ENCODE measurements around the gene TAPT1. TPM values are rescaled to one million over a fixed set of nuclear protein-coding genes. Genes with fewer than 3 reads are reported as not detected.
"Not testable (repeated sequence)": the region's sequence is repeated elsewhere in the genome, so short reads cannot be mapped to it uniquely, and the experiment has no call there.

The TAPT1 gene
- total RNA-seq, 1 experiment from 2014 or later, result 10.5 TPM

- DNase-seq (ENCODE audit: extremely low read depth, low read depth), result no peak
These were observed 7.3 kb downstream of the TAPT1 start for GRCh38 chr4:16218950-16219349.

- no peak for DNase-seq (ENCODE audit: extremely low read depth, low read depth)
These were observed 8.8 kb downstream of the TAPT1 start for GRCh38 chr4:16217300-16218051.

- DNase-seq (ENCODE audit: extremely low read depth, low read depth), result no peak
These were observed 13.2 kb downstream of the TAPT1 start for GRCh38 chr4:16213121-16213520.

GRCh38 chr4:16212138-16212782 is 14.0 kb downstream of the TAPT1 start:
- no peak for DNase-seq (ENCODE audit: extremely low read depth, low read depth)

- no peak for DNase-seq (ENCODE audit: extremely low read depth, low read depth)
These were observed 18.9 kb downstream of the TAPT1 start for GRCh38 chr4:16207409-16207808.

GRCh38 chr4:16206848-16207247 is 19.4 kb downstream of the TAPT1 start:
- no peak for DNase-seq (ENCODE audit: extremely low read depth, low read depth)

- DNase-seq (ENCODE audit: extremely low read depth, low read depth), result no peak
These were observed 20.0 kb downstream of the TAPT1 start for GRCh38 chr4:16206301-16206700.

GRCh38 chr4:16205298-16206164 is 20.7 kb downstream of the TAPT1 start:
- DNase-seq (ENCODE audit: extremely low read depth, low read depth), result no peak

- no peak for DNase-seq (ENCODE audit: extremely low read depth, low read depth)
These were observed 21.8 kb downstream of the TAPT1 start for GRCh38 chr4:16204505-16204904.

GRCh38 chr4:16203083-16203482 is 23.2 kb downstream of the TAPT1 start:
- no peak for DNase-seq (ENCODE audit: extremely low read depth, low read depth)

- DNase-seq (ENCODE audit: extremely low read depth, low read depth), result no peak
These were observed 23.7 kb downstream of the TAPT1 start for GRCh38 chr4:16202598-16202997.

- peak; percentile 7 for DNase-seq (ENCODE audit: extremely low read depth, low read depth)
These were observed 27.2 kb downstream of the TAPT1 start for GRCh38 chr4:16199093-16199492.

GRCh38 chr4:16197876-16198665 is 28.2 kb downstream of the TAPT1 start:
- no peak for DNase-seq (ENCODE audit: extremely low read depth, low read depth)

- peak; percentile 49 for DNase-seq (ENCODE audit: extremely low read depth, low read depth)
These were observed 29.5 kb downstream of the TAPT1 start for GRCh38 chr4:16196482-16197393.

- no peak for DNase-seq (ENCODE audit: extremely low read depth, low read depth)
These were observed 31.1 kb downstream of the TAPT1 start for GRCh38 chr4:16195209-16195608.

- not testable (repeated sequence) for DNase-seq (ENCODE audit: extremely low read depth, low read depth)
These were observed 31.5 kb downstream of the TAPT1 start for GRCh38 chr4:16194798-16195197.

- no peak for DNase-seq (ENCODE audit: extremely low read depth, low read depth)
These were observed 32.1 kb downstream of the TAPT1 start for GRCh38 chr4:16194214-16194613.

GRCh38 chr4:16192631-16193518 is 33.4 kb downstream of the TAPT1 start:
- no peak for DNase-seq (ENCODE audit: extremely low read depth, low read depth)

Measured in NCI-H460 (cell line).